K562 treated with DMSO at 1 percent for 4 hours (cell line): ENCODE results near the gene ASF1A. TPM values are rescaled to one million over a fixed set of nuclear protein-coding genes. Genes with fewer than 3 reads are reported as not detected.

Experiments
- total RNA-seq: library from RNA; unstranded; fragments of 300-600 nt; gene quantifications from 2 replicates; pipeline ENCODE4 v1.2.3, GENCODE V29; 2022; ENCODE audit not compliant: insufficient read depth

The ASF1A gene
- 13.4 and 14.6 TPM in 2 replicates for total RNA-seq

GRCh38 chr6:118893807-118894424, at the start of gene ASF1A:
Gene ASF1A, plus strand, starts transcription at chr6:118894152. Its CDS starts 262 bp downstream, at chr6:118894414.

GRCh38 chr6:118934461-118935330, 40.7 kb downstream of the ASF1A start, which contains the start of gene MCM9:
Gene MCM9, minus strand, starts transcription at chr6:118935159. Its CDS starts 3,436 bp downstream, at chr6:118931723.

Other genes with a start within 250 kb of the ASF1A start
- gene CEP85L, start 242.6 kb upstream of the ASF1A start, total RNA-seq = 3.4 and 5.3 TPM in 2 replicates
- gene MCM9, start 41.0 kb downstream of the ASF1A start, total RNA-seq = 3.6 and 6.9 TPM in 2 replicates
- 6.0 and 6.2 TPM in 2 replicates for gene FAM184A, start 184.5 kb downstream of the ASF1A start, total RNA-seq